ENCODE results near the gene DGLUCY.
"Not testable (repeated sequence)": the region's sequence is repeated elsewhere in the genome, so short reads cannot be mapped to it uniquely, and the experiment has no call there.

DGLUCY gene

GRCh38 chr14:91238661-91239060 lies 124.8 kb downstream of the DGLUCY start:
- no peak for DNase-seq

GRCh38 chr14:91241863-91242262 lies 128.0 kb downstream of the DGLUCY start:
- DNase-seq, result no peak

GRCh38 chr14:91242635-91243034 lies 128.8 kb downstream of the DGLUCY start:
- DNase-seq, result no peak

GRCh38 chr14:91243074-91243471 lies 129.2 kb downstream of the DGLUCY start:
- DNase-seq, result no peak

- DNase-seq, result no peak
Measured at GRCh38 chr14:91244501-91244901, 130.6 kb downstream of the DGLUCY start, which contains the start of gene GPR68. Gene GPR68, minus strand, starts transcription at chr14:91244704. Its CDS starts 9,654 bp downstream, at chr14:91235050.

- DNase-seq, result peak; percentile 65 to 69
Measured at GRCh38 chr14:91245029-91245428, 131.2 kb downstream of the DGLUCY start.

DNA sequence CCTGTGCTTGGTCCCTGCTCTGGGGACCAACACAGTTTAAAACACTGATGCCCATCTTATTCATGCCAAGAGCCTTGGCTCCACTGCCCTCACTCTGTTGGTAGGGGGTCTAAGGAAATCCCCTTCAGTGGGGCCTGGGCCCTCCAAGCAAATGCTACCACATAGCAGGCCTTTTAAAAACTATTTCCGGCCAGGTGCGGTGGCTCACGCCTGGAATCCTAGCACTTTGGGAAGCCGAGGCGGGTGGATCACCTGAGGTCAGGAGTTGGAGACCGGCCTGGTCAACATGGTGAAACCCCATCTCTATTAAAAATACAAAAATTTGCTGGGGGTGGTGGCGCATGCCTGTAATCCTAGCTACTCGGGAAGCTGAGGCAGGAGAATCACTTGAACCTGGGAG lies 131.7 kb downstream of the DGLUCY start:
- not testable (repeated sequence) for DNase-seq

GRCh38 chr14:91246051-91246852 lies 132.4 kb downstream of the DGLUCY start:
- peak; percentile 67 to 70 for DNase-seq

- DNase-seq, result no peak
Measured at GRCh38 chr14:91249841-91250616, 136.2 kb downstream of the DGLUCY start.

- no peak for DNase-seq
Measured at GRCh38 chr14:91250912-91251311, 137.0 kb downstream of the DGLUCY start.

- DNase-seq, result peak in 1 of 2 donors; percentile 57
Measured at GRCh38 chr14:91252871-91253794, 139.3 kb downstream of the DGLUCY start.

DNA sequence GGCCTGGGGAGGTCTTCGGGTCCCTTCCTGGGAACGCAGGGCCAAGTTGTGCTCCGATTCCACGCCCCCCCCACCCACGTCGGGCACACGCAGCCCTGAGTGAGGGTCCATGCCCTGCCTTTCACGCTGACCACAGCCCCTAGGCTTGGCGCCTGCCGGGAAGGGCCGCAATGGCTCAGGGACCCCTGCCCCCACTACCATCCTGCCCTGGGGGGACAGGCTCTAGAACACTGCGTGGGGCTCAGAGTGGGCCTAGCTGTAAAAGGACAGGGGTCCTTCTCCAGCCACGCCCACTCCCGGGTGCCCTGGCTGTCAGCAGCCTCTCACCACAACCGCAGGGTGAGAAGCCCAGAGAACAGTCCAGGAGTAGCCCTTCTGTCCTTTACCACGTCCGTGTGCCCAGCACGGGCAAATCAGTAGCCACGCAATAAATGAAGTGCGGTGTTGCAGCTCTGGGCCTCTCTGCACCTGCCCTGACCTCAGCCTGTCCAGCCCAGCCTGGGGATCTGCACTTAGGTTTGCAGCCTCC lies 140.0 kb downstream of the DGLUCY start:
- no peak for DNase-seq

DNA sequence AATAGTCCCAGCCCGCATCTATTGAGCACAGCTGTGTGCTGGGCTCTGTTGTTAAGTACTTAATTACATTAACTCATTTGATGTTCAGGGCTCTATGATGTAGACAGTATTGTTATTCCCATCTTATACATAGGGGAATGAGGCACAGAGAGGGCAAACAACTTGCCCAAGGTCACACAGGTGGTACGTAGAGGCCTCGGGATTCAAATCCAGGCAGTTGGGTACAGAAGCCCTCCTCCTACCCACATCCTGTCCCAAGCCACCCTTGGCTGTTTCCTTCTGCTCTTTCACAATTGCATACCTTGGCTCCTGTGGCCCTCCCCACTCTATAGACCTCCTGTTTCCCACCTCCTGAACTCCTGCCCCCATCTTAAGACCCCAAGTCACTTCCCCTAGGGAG lies 140.6 kb downstream of the DGLUCY start:
- no peak for DNase-seq

- DNase-seq, result no peak
Measured at GRCh38 chr14:91255026-91255695, 141.3 kb downstream of the DGLUCY start.

DNA sequence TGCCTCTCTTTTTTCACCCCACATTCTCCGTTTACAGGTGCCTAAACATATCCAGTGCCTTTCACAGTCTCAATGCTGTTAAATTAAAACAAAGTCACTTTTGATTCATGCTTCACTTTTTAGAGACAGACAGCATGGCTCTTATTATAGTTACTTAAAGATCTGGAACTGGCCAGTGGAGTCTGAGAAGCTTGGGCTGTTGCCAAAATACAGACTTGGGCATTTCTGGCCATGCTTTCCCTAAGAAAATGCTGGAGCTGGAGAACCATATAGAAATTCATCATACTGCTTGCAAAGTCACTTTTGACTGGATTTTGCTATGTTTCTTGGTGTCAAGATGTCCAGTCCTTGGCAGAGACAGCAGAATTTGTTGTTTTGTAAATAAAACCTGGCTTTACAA lies 142.8 kb downstream of the DGLUCY start:
- DNase-seq, result no peak

DNA sequence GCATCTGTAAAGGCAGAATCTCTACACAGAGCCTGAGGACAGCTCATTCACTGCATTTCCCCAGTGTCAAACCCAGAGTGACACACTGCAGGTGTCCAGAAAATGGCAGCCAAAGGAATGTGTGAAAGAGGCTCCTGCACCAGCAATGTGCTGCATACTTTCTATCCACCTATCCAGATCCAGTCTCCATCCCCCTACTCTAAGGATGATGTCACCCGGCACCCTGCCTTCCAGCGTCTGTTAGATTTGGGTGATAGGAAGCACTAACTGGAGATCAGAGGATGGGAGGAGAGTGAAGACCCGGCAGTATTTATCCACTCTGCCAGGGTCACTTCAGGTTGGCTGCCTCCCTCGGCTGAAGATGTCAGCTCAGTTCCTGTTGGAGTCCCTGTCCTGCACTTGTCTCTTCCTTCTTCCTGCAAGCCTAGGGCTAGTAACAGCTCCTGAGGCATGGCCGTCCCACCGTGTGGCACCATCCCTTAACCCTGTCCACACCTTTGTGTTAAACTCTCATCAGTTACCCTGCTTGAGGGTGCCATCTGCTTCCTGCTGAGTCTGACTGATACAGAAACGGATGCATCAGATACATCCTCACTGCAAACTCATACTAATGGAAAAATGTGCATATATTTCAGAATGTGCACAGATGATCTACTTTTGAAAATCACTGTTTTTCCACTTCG lies 143.6 kb downstream of the DGLUCY start:
- DNase-seq, result no peak

- no peak for DNase-seq
Measured at GRCh38 chr14:91258011-91258618, 144.2 kb downstream of the DGLUCY start.

GRCh38 chr14:91258876-91259275 lies 145.0 kb downstream of the DGLUCY start:
- DNase-seq, result no peak

DNA sequence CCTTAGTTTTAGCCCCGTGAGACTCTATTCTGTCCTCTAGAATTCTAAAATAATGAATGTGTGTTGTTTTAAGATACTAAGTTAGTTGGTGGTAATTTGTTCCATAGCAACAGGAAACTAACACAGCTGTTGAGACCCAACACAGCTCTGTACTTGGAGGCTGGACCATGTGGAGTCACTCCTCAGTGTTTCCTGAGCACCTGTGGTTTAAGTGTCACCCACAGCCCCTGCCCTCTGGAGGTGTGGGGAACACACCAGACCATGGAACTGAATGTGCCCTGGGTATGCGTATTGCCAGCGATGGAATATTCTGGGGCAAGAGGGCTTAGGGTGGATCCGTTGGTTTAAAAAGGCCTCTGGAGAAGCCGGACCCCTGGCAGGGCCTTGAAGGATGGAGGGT lies 147.2 kb downstream of the DGLUCY start:
- no peak for DNase-seq

- no peak for DNase-seq
Measured at GRCh38 chr14:91261986-91262549, 148.2 kb downstream of the DGLUCY start.

DNA sequence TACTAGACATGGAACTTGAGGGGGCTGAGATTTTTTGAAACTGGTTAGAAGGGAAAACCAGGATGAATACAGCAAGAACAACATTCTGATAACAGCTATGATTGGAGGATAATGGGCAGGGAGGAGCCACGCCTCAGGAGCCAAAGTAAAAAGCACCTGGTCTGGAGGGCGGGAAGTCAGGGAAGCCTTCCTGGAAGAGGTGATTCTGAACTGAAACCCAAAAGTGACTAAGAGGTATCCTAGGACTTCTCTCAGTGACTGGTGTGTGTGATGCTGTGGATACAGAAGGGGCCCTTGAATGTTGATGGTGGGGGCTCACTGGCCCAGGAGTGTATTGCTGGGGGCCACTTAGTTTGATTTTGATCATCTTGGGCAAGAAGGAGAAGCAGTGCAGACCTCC lies 149.5 kb downstream of the DGLUCY start:
- DNase-seq, result no peak
